Fibroblast of skin of scalp (primary cell): ENCODE data around the gene P4HA2.

ENCODE experiments used
- DNase-seq: peaks from one replicate; pipeline ENCODE4 v3.0.0-alpha.2; 2013

The P4HA2 gene

GRCh38 chr5:132264546-132265335, 37.1 kb upstream of the P4HA2 start:
- DNase-seq, result no peak

DNA sequence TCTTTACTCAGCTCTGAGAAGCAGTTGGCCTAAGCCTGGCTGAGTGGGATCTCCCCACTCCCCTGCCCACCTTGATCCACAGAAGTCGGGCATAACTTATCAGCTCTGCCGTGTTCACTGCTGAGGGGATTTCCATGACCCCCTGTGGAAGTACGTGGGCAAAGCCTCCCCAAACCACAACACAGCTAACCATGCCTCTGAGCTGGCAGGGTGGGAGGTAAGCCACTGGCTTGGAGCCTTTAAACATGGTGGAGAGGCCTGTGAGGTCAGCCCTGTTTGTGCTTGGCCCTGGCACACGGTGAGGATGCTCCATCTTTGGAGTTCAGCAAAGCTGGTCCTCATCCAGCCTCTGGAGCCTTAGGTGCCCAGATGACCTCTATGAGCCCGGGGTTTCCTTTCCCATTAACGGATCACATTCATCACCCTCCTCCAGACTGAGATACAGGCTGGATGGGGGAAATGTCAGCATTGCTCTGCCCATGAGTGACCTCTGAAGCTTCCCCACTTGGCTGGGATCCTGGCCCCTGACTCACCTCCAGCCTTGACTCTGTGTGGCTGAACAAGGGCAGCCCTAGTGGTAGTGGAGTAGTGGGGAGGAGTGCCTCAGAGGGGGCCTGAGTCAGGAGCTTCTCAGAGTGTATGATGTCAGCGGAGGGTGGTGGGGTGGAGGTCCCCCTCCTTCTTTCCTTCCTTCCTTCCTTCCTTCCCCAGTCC, 36.1 kb upstream of the P4HA2 start:
- peak; percentile 88 for DNase-seq

DNA sequence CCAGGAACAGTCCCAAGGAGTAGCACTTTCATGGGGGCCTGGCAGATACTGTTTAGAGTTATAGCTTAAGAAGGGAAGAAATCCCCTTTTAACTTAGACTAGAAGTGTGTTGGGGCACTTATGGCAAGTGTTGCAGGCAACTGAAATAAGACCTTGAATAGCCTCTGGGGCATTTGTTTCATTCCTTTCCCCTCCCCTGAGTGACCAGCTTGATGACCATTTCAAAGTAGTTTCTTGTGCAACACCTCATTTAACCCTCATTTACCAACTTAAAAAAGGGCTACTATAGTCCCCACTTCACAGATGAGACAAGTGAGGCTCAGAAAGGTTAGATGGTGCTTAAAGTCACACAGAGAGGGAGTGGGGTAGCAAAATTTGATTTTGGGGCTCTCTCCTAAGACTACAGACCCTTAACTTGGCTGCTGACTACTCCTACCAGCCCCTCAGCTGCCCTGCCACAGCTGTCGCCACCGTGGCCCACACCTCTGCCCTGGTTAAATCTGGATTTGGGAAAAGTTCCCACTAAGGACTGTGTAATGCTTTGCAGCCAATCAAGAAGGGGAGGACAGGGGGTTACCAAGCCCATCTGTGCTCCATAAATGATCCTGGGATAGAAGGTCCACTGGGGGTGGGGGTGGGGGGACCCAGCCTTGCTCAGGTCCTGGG, 35.4 kb upstream of the P4HA2 start:
- DNase-seq, result no peak

DNA sequence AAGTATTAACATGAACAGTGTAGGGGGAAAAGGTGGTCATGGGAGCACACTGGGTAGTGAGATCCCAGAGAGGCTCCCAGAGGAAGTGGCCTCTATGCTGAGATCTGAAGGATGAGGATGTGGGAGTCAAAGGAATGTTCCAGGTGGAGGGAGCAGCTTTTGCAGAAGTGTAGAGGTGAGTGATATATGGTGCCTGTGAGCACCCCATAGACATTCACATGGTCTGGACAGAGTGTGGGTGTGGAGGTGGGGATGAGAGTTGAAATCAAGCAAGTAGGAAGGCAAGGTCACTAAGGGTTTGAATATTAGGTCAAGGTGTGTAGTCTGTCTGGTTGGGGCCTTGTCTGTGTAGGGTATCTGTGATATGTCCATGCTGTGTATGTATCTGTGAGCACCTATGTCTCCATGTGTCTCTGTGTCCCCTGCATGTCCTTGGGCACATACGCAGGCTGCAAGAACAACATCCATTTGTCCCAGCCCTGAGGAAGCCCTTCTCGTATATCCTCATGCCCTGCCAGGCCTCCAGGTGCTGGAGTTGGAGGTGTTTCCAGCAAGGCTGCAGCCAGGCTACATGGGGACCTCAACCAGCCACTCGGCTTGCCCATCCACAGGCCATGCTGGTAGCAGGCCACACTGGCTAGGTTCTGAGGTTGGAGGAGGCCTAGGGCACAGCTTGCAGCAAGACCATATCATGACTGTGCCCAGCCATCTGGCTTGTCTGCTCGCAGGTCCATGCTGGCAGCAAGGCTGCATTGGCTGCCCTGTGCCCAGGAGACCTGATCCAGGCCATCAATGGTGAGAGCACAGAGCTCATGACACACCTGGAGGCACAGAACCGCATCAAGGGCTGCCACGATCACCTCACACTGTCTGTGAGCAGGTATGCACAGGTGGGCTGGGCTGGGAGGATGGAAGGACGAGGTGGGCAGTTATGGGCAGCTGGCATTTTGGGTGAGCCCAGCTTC, 34.5 kb upstream of the P4HA2 start:
- no peak for DNase-seq

- peak; percentile 83 for DNase-seq
These were observed 33.3 kb upstream of the P4HA2 start for GRCh38 chr5:132260714-132261551.

DNA sequence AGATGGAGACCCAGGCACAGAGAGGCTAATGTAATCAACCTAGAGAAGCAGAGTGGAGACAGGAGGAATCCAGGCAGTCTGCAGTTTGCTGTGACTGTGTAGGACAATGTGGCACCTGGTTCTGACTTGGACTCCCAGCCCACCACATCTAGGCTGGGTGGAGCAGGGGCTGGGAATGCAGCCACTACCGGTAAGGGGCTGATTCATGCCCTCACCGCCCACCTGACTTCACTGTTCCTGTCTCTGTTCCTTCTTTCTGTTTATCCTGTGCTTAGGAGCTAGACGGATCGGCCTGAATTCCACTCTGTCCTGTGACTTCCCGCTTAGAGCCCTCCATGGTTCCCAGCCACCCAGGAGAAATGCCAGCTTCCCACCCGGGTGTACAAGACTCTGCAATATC, 32.4 kb upstream of the P4HA2 start:
- DNase-seq, result no peak

- DNase-seq, result peak; percentile 91
These were observed 31.6 kb upstream of the P4HA2 start for GRCh38 chr5:132259069-132259851.

- peak; percentile 57 for DNase-seq
These were observed 30.7 kb upstream of the P4HA2 start for GRCh38 chr5:132258102-132259068.

DNA sequence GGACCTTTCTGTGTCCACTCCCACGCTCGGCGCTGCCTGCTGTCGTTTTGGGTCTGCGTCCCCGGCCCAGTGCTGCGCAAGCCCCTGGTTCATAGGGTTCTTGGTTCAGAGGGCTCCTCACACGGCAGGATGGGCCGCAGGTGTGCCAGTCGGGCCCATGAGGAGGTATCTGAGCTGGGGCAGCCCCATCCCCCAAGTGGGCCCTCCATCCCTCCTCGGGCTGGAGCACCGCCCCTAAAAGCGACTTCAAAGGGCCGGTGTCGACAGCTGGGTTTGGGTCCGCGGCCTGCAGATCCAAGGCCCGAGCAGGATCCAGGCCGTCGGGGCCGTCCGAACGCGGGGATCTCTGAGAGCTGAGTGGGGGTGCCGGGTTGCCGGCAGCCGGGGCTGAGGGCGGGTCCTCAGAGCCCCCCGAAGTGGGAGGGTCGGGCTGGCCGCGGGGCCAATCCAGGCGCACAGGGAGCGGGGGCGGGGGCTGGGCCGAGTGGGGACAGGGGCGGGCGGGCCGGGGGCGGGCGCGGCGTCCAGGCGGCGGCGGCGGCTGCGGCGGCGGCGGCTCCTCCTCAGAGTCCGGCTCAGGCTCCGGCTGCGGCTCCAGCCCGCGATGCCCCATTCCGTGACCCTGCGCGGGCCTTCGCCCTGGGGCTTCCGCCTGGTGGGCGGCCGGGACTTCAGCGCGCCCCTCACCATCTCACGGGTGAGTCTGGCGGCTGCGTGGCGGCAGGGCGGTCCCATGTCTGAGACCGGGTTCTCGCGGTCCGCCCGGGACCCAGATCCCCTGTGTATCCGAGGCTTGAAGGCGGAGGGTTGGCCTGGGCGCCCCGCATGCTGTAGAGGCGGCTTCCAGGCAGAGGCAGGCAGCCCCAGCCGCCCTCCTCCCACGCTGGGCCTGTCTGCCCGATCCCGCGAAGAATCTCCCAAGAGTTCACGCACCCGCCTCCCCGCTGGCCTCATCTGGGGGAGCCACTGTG, 29.8 kb upstream of the P4HA2 start, which contains the start of gene PDLIM4:
PDLIM4 (plus strand) TSS at position 566 of the 971 bp plus-strand sequence; CDS start at position 605, 39 bp downstream.
- DNase-seq, result peak; percentile 66

- no peak for DNase-seq
These were observed 29.1 kb upstream of the P4HA2 start for GRCh38 chr5:132256783-132257130.

DNA sequence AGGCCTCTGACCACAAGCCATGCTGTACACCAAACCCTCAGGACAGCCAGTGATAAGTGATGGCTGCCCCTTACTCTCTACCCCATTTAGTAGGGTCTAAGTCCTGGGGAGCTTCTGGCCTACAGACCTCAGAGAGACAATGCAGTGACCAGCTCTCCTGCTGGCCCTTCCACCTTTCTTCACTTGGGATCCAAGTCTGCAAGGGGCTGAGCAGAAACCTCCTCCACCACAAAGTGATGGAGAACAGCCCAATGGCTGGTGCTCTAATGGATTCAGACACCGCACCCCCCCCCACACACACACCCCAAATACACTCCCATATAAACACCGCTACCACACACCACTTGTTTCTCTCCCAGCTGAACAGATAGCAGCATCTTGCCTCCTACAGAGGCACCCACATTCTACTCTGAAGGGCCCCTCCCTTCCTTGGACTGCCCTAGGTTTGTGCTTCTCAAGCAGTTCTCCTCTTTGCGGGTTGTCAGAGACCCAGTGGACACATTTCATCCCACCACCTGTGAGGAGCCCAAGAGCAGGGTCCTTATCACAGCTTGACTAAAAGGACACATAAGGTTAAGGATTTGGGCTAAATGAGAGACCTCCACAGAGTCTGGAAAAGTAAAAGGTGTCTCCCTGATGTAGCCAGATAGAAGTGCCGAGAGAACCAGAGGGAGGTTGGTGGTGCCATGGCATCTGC, 28.6 kb upstream of the P4HA2 start:
- DNase-seq, result no peak

GRCh38 chr5:132254321-132254977, 26.8 kb upstream of the P4HA2 start:
- no peak for DNase-seq

GRCh38 chr5:132253452-132254320, 26.0 kb upstream of the P4HA2 start:
- no peak for DNase-seq

GRCh38 chr5:132253008-132253441, 25.4 kb upstream of the P4HA2 start:
- no peak for DNase-seq

DNA sequence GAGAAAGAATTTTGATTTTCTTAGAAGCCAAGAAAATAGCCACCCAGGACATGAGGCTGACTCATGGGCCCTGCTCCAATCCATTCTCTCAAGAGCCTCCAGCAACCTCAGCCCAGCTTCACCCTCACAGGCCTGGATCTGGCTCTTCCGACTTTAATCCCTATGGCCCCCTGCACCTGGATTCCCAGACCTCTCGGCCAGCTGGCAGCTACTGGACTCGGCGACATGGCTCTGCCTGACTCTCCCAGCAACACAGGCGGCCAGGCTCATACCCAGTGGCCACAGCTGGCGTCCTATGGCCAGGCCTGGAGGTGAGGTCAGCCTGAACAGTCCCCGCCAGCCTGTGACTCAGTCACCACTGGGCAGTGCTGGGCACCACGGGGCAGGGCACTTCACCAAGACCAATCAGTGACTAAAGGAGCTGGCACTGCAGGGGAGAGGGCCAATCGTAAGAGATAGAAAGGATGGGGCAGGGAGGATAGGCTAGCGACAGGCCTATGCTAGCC, 23.6 kb upstream of the P4HA2 start:
- DNase-seq, result no peak
